Activated CD4-positive, alpha-beta T cell treated with anti-CD3 and anti-CD28 coated beads, Interleukin-2, amount 50 U/mL, for 48 hours (primary cell): ENCODE data around the gene KLF18.
A peak's percentile ranks its signal among the peaks of the same experiment; 100 is the strongest.
"Not testable (repeated sequence)": the region's sequence is repeated elsewhere in the genome, so short reads cannot be mapped to it uniquely, and the experiment has no call there.

ENCODE experiments used
- DNase-seq, 2 experiments: peaks; one replicate each; pipeline ENCODE4 v3.0.0-alpha.2; 2020

KLF18 gene

DNA sequence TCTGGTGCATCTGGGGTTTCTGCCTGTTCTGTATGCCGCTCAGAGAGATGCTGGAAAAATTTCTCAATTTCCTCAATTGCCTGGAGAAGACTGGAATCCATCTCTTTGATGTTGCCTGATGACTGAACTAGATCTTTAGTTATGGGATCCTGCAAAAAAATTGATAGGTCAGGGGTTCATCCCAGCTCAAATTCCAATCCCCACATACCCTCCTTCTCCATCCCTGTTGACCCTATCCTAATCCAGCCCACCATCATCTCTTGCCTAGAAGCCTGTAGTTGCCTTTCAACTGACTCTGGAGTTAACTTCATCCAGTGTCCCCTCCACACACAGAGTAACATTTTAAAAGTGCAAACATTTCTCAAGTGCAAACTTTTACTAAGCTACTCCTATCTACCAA, at the start of gene KLF18:
KLF18 (minus strand) TSS at position 101 of the 400 bp plus-strand sequence; CDS start at position 101, 0 bp downstream.
- DNase-seq: no peak

DNA sequence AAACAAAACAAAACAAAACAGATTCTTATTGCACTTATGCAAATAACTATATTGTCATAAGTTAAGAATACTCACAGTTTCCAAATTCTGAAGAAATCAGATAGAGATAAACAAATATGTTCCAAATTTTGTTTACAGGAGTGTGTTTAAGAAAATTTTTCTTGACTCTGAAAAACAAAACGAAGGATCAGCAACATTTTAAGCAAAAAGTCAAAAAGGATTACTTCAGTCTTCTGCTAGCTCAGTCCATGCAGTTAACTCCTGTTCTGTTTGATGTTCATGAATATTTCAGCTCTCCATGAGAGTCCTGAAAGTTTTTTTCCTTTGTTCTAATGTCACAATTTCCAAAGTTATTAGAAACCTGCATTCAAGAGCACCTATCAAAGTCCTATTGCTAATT, 33.2 kb upstream of the KLF18 start:
- no peak for DNase-seq

DNA sequence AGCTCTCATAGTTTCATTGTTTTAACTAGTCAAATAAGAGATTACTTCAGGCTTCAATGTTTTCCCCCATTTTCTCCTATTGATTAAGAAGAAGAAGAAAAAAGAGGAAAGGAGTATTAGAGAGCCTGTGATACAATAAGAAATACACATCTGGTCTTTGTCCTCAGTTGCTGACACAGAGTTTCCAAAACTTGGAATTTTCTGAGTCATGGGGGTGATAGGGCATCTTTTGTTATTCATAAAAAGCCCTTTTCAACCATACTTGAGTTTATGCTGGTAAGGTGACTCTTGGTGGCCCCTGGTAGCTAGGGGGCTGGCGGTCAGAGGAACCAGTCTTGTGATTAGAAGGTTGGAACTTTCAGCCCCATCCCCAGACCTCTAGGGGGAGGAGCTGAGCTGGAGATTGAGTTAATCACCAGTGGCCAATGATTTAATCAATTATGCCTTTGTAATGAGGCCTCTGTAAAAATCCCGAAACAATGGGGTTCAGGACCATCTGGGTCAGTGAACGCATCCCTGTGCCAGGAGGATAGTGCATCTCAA, 28.9 kb upstream of the KLF18 start:
- DNase-seq: no peak

- DNase-seq: no peak
These were observed 27.2 kb upstream of the KLF18 start for GRCh38 chr1:44168520-44169098.

DNA sequence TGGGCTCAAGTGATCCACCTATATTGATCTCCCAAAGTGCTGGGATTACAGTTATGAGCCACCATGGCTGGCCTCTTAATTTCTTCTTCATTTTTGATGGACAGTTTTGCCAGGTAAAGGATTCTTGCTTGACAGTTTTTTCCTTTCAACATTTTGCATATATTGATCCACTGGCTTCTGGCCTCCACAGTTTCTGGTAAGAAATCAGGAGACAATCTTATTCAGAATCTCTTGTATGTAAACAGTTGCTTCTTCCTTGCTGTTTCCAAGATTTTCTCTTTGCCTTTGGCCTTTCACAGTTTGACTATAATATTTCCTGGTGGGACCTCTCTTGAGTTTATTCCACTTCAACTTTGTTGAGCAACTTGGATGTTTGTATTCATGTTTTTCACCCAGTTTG, 20.1 kb upstream of the KLF18 start:
- DNase-seq: no peak

GRCh38 chr1:44158871-44159270, 17.4 kb upstream of the KLF18 start:
- no peak for DNase-seq

GRCh38 chr1:44157903-44158302, 16.5 kb upstream of the KLF18 start:
- DNase-seq: no peak

GRCh38 chr1:44154049-44154448, 12.6 kb upstream of the KLF18 start:
- DNase-seq: no peak

DNA sequence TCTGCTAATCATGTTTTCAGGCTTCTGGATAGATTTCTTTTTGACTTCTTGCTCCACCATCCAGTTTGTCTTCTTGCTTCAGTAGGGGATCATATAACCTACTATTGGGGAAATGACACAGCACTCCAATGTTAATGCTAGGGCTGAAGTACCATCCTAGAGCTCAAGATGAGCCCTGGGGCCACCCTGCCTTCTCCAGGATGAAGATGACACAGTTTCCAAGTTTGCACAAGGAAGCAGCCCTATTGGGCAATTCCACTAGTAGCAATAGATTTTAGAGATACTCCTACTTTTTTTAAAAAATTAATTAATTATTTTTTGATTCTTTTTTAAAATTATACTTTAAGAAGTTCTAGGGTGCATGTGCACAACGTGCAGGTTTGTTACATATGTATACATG, 11.3 kb upstream of the KLF18 start:
- DNase-seq: no peak

DNA sequence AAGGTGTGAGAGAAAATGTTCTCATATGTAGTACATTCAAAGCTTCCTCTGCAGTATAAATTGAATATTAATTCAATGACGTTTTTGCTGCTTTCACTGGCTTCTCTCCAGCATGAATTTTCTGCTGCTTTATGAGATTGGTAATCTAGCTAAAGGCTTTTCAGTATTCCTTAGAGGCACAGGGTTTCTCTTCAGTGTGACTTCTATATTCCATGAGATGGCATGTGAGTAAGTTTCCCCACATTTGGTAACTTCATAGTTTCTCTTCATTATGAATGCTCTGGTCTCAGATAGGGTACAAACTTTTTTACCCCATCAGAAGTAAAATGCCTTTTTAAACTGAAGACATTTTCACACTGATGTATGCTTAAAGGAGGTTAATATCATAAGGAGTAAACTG, 10.4 kb upstream of the KLF18 start:
- DNase-seq: no peak

GRCh38 chr1:44151332-44151731, 9.9 kb upstream of the KLF18 start:
- DNase-seq: peak in 1 of 2 experiments; percentile 11

DNA sequence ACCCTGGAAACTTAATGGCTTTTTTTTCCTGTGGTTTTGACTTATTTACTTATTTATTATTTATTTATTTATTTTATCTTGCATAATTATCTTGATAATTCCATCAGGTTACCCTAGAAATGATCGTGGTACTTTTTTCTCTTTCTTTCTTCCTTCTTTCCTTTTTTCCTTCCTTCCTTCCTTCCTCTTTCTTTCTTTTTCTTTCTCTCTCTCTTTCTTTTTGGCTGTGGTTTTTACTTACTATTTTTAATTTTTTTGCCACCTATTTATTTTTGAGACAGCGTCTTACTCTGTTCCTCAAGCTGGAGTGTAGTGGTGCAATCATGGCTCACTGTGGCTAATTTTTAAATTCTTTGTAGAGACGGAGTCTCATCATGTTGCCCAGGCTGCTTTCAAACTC, 6.2 kb upstream of the KLF18 start:
- DNase-seq: no peak

- no peak for DNase-seq
These were observed 5.3 kb upstream of the KLF18 start for GRCh38 chr1:44146536-44147361.

GRCh38 chr1:44144962-44145756, 3.7 kb upstream of the KLF18 start:
- DNase-seq: no peak

DNA sequence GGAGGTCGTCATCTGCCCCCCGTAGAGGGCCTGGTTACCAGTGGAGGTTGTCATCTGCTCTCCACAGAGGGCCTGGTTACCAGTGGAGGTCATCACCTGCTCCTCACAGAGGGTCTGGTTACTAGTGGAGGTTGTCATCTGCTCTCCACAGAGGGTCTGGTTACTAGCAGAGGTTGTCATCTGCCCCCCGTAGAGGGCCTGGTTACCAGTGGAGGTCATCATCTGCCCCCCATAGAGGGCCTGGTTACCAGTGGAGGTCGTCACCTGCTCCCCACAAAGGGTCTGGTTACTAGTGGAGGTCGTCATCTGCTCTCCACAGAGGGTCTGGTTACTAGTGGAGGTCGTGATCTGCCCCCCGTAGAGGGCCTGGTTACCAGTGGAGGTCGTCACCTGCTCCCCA, 1.9 kb downstream of the KLF18 start:
- not testable (repeated sequence) for DNase-seq

GRCh38 chr1:44138239-44138638, 3.2 kb downstream of the KLF18 start:
- no peak for DNase-seq

GRCh38 chr1:44135886-44136285, 5.5 kb downstream of the KLF18 start:
- no peak for DNase-seq

- DNase-seq: no peak
These were observed 7.1 kb downstream of the KLF18 start for GRCh38 chr1:44134071-44134920.

DNA sequence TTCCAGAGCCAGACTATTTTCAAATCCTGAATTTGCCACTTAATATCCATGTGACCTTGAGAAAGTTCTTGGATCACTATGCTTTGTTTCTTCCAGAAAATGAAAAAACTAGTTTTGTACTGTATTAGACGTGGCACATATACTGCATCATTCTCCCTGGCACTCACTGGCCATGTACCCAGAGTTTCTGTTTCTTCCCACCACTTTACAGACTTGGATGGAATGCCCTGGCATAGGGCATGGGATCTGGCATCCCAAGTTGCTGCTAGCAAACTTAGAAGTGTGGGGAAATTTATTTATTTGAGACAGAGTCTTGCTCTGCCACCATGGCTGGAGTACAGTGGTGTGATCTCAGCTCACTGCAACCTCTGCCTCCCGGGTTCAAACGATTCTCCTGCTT, 10.0 kb downstream of the KLF18 start:
- no peak for DNase-seq

GRCh38 chr1:44129616-44130500, 11.6 kb downstream of the KLF18 start:
- DNase-seq: no peak

DNA sequence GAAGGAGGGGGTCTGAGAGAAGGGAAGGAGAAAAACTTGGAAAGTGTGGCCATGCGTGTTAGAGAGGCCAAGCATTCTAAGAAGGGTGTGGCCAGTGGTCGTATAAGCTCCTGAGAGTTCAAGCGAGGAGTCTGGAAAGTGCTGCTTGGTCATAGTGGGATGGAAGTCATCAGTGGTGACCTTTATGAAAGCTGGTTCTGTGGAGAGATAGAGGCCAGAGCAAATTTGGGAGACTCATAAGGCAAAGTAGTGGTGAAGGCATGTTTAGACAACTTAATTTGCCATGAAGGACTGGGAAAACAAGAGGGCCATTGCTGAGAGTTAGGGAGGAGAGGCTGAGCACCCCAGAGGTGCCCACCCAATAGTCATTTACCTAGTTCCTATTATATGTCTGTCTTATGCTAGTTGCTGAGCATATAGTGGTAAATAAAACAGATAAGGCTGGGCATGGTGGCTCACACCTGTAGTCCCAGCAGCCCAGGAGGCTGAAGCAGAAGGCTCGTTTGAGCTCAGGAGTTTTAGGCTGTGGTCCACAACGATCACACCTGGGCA, 21.0 kb downstream of the KLF18 start:
- DNase-seq: no peak
